IMR-90 (cell line): Measurements from ENCODE around the gene PCED1B. TPM values are rescaled to one million over a fixed set of nuclear protein-coding genes. Genes with fewer than 3 reads are reported as not detected.

Experiments used
- ATAC-seq: fragments of 200-7000 bp; cut with Tn5 transposase; 2 replicates; pipeline ENCODE4 v1.9.1; 2020; ENCODE audit warnings: low read depth, mild to moderate bottlenecking, moderate library complexity
- BruUV-seq: library from RNA; stranded (reverse); fragments of 400-500 nt; replicated peaks from 2 replicates; lab custom pipeline; 2021; lab: Mats Ljungman, UMichigan
- CTCF ChIA-PET: fragments of 300-600 bp; formaldehyde crosslinking; extraction: SDS; loops from one replicate; lab custom pipeline; 2021; ENCODE audit warnings: antibody characterized with exemption; lab: Yijun Ruan, JAX
- POLR2A ChIA-PET: fragments of 300-600 bp; sonication (Branson Sonifier 250); formaldehyde crosslinking; loops from one replicate; lab custom pipeline; 2022; ENCODE audit warnings: antibody characterized with exemption; ENCODE audit not compliant: unreplicated experiment; lab: Charles Lee
- DNase-seq: peaks from one replicate; pipeline ENCODE4 v3.0.0; 2013
- H2AFZ ChIP-seq: replicated peaks from 2 replicates; pipeline ENCODE3; 2013; ENCODE audit warnings: low read length, mild to moderate bottlenecking; ENCODE audit not compliant: poor library complexity
- H2AK5ac ChIP-seq: 2 replicates; pipeline ENCODE4 v1.6.1; 2013; ENCODE audit warnings: low read depth, low read length, inconsistent platforms
- H2AK9ac ChIP-seq: replicated peaks from 2 replicates; pipeline ENCODE3; 2013; ENCODE audit warnings: mild to moderate bottlenecking, low read depth, low read length, moderate library complexity; ENCODE audit not compliant: poor library complexity
- H2BK120ac ChIP-seq: 2 replicates; pipeline ENCODE4 v1.6.1; 2013; ENCODE audit warnings: low read depth, low read length, inconsistent platforms
- H2BK15ac ChIP-seq: 3 replicates; pipeline ENCODE4 v1.6.1; 2013; ENCODE audit warnings: low read depth, low read length, inconsistent platforms
- H2BK20ac ChIP-seq: 2 replicates; pipeline ENCODE4 v1.6.1; 2013; ENCODE audit warnings: low read depth, mild to moderate bottlenecking, inconsistent platforms, low read length, moderate library complexity
- H2BK5ac ChIP-seq: 2 replicates; pipeline ENCODE4 v1.6.1; 2013; ENCODE audit warnings: mild to moderate bottlenecking, low read depth, low read length, inconsistent platforms; ENCODE audit not compliant: poor library complexity, severe bottlenecking
- H3K14ac ChIP-seq: replicated peaks from 2 replicates; pipeline ENCODE4 v1.6.1; 2013; ENCODE audit warnings: low read depth, low read length, inconsistent platforms
- H3K18ac ChIP-seq: 2 replicates; pipeline ENCODE4 v1.6.1; 2013; ENCODE audit warnings: low read depth, low read length, control low read depth
- H3K23ac ChIP-seq: 2 replicates; pipeline ENCODE4 v1.6.1; 2013; ENCODE audit warnings: low read depth, low read length, inconsistent platforms
- H3K27ac ChIP-seq: 2 replicates; pipeline ENCODE4 v1.5.1; 2013; ENCODE audit warnings: mild to moderate bottlenecking, control low read depth, low read length; ENCODE audit not compliant: insufficient read depth
- H3K27me3 ChIP-seq: 2 replicates; pipeline ENCODE4 v1.6.1; 2013; ENCODE audit warnings: low read length; ENCODE audit not compliant: control insufficient read depth, insufficient read depth
- H3K36me3 ChIP-seq: 2 replicates; pipeline ENCODE4 v1.6.1; 2013; ENCODE audit warnings: low read length, mixed read lengths; ENCODE audit not compliant: control insufficient read depth, insufficient read depth
- H3K4ac ChIP-seq: 2 replicates; pipeline ENCODE4 v1.6.1; 2013; ENCODE audit warnings: low read depth, low read length, inconsistent platforms
- H3K4me1 ChIP-seq: 2 replicates; pipeline ENCODE4 v1.6.1; 2013; ENCODE audit warnings: low read length, mixed read lengths; ENCODE audit not compliant: control insufficient read depth, insufficient read depth
- H3K4me2 ChIP-seq: 2 replicates; pipeline ENCODE4 v1.6.1; 2013; ENCODE audit warnings: low read depth, mild to moderate bottlenecking, control low read depth, low read length, moderate library complexity
- H3K4me3 ChIP-seq: 2 replicates; pipeline ENCODE4 v1.5.1; 2013; ENCODE audit warnings: low read depth, mild to moderate bottlenecking, control low read depth, low read length, moderate library complexity; ENCODE audit not compliant: insufficient read depth
- H3K56ac ChIP-seq: 2 replicates; pipeline ENCODE4 v1.6.1; 2013; ENCODE audit warnings: low read length, inconsistent platforms; ENCODE audit not compliant: insufficient read depth; ENCODE audit errors: extremely low read depth
- H3K79me1 ChIP-seq, 2 experiments: 2 replicates each; pipeline ENCODE4 v1.6.1; 2013; ENCODE audit warnings: low read length in 2 of 2, inconsistent platforms in 1 of 2, low read depth in 1 of 2
- H3K9ac ChIP-seq: 2 replicates; pipeline ENCODE4 v1.6.1; 2013; ENCODE audit warnings: low read depth, low read length, control low read depth
- H3K9me1 ChIP-seq: 2 replicates; pipeline ENCODE4 v1.6.1; 2013; ENCODE audit warnings: low read length, inconsistent platforms; ENCODE audit not compliant: insufficient read depth
- H3K9me3 ChIP-seq: 2 replicates; pipeline ENCODE4 v1.6.1; 2013; ENCODE audit warnings: low read length; ENCODE audit not compliant: control insufficient read depth, insufficient read depth
- H4K20me1 ChIP-seq: 2 replicates; pipeline ENCODE4 v1.6.1; 2013; ENCODE audit warnings: low read length, inconsistent platforms; ENCODE audit not compliant: insufficient read depth
- H4K5ac ChIP-seq: 2 replicates; pipeline ENCODE4 v1.6.1; 2013; ENCODE audit warnings: mild to moderate bottlenecking, low read depth, low read length, control low read depth
- H4K8ac ChIP-seq, 2 experiments: 2 replicates each; pipeline ENCODE4 v1.6.1; 2013; ENCODE audit warnings: low read depth in 2 of 2, low read length in 2 of 2, control low read depth in 1 of 2, inconsistent platforms in 1 of 2
- H4K91ac ChIP-seq: 2 replicates; pipeline ENCODE4 v1.6.1; 2013; ENCODE audit warnings: low read depth, low read length, inconsistent platforms; ENCODE audit not compliant: insufficient read depth
- BHLHE40 ChIP-seq: fragments of 150-350 bp; IDR thresholded peaks from 2 replicates; pipeline ENCODE4 v1.6.1; 2016; ENCODE audit warnings: mild to moderate bottlenecking, low read depth, low read length
- FOS ChIP-seq: fragments of 150-350 bp; IDR thresholded peaks from 2 replicates; pipeline ENCODE4 v1.6.1; 2016; ENCODE audit warnings: low read depth, low read length
- MAFK ChIP-seq: IDR thresholded peaks from 2 replicates; pipeline ENCODE4 v1.6.1; 2012; ENCODE audit warnings: low read depth, low read length, improper control_type of control experiment
- MAZ ChIP-seq: IDR thresholded peaks from 2 replicates; pipeline ENCODE4 v1.6.1; 2012; ENCODE audit warnings: low read depth, mild to moderate bottlenecking, low read length, improper control_type of control experiment, moderate library complexity, borderline replicate concordance
- MXI1 ChIP-seq: IDR thresholded peaks from 2 replicates; pipeline ENCODE4 v1.6.1; 2012; ENCODE audit warnings: low read depth, mild to moderate bottlenecking, low read length, moderate library complexity, borderline replicate concordance
- NFE2L2 ChIP-seq: fragments of 150-350 bp; IDR thresholded peaks from 2 replicates; pipeline ENCODE4 v1.6.1; 2016; ENCODE audit warnings: low read depth, mild to moderate bottlenecking, low read length
- RCOR1 ChIP-seq: IDR thresholded peaks from 2 replicates; pipeline ENCODE4 v1.6.1; 2012; ENCODE audit warnings: mild to moderate bottlenecking, low read length, improper control_type of control experiment; ENCODE audit not compliant: insufficient replicate concordance
- RFX5 ChIP-seq: IDR thresholded peaks from 2 replicates; pipeline ENCODE4 v1.8.0; 2012; ENCODE audit warnings: low read depth, mild to moderate bottlenecking, low read length, moderate library complexity
- dilution Hi-C: fragments of 300-500 bp; cut with HindIII; formaldehyde crosslinking; loops from one replicate; pipeline ENCODE4 v1.14.3; 2018; ENCODE audit warnings: low sequenced_read_pairs; ENCODE audit not compliant: unreplicated experiment
- in situ Hi-C: fragments of 300-500 bp; cut with MboI; formaldehyde crosslinking; loops from 3 replicates; pipeline ENCODE4 v1.14.3; 2019; ENCODE audit warnings: low sequenced_read_pairs, inconsistent platforms, mixed read lengths
- intact Hi-C: fragments of 100-400 bp; cut with micrococcal nuclease; formaldehyde crosslinking; loops from 2 replicates; pipeline ENCODE4 v1.10.0; 2022
- polyA plus RNA-seq, 3 experiments: library from polyadenylated mRNA; depleted of rRNA; stranded (reverse); fragments of >200 nt; gene quantifications; 2 replicates each; pipeline ENCODE4 v1.2.3, GENCODE V29; 2012; ENCODE audit warnings: low replicate concordance in 1 of 3
- total RNA-seq: library from RNA; depleted of rRNA; stranded (reverse); fragments of >200 nt; gene quantifications from 2 replicates; pipeline ENCODE4 v1.2.3, GENCODE V29; 2012

Gene PCED1B
- total and polyA plus RNA-seq, 2 of the 4 experiments (the other 2 are of a cell fraction) = 0.36 to 2.6 TPM

- ChIA-PET POLR2A (no interaction called here), CTCF (interaction anchor here (1.6 kb wide), 1 partner anchor 17 kb away, joined by 3 read pairs; no protein-coding TSS in a partner anchor)
- H2BK5ac ChIP-seq = no peak overlapping the region
- H2AFZ ChIP-seq = no peak overlapping the region
- in situ Hi-C loops = no loop called here
- no peaks in the 10 kb centered on the region for H3K4me1 ChIP-seq
- H3K79me1 ChIP-seq = no peaks in the 10 kb centered on the region
- no peaks in the 10 kb centered on the region for H3K9me1 ChIP-seq
- H3K18ac ChIP-seq = no peak overlapping the region
- no peak overlapping the region for H3K23ac ChIP-seq
- no peaks in the 10 kb centered on the region for H3K27me3 ChIP-seq
- intact Hi-C loops = no loop called here
- H4K5ac ChIP-seq = no peak overlapping the region
- H3K56ac ChIP-seq = no peak overlapping the region
- H4K91ac ChIP-seq = no peak overlapping the region
- no peaks in the 10 kb centered on the region for H3K36me3 ChIP-seq
- no peak overlapping the region for H2AK9ac ChIP-seq
- no peaks in the 10 kb centered on the region for H4K20me1 ChIP-seq
- dilution Hi-C loops = no loop called here
- no peak overlapping the region for H2AK5ac ChIP-seq
- peaks cover 14% of the 10 kb centered on the region for H3K9me3 ChIP-seq
- no peak overlapping the region for H3K14ac ChIP-seq
- TF ChIP-seq MAFK (no peak), BHLHE40 (no peak), FOS (no peak), RFX5 (no peak), MXI1 (no peak), RCOR1 (no peak), NFE2L2 (no peak), MAZ (no peak)
- no peak for ATAC-seq
- no peak overlapping the region for H3K4me3 ChIP-seq
- no peak overlapping the region for H3K9ac ChIP-seq
- no peak overlapping the region for H3K4ac ChIP-seq
- no peak overlapping the region for H3K27ac ChIP-seq
- no peak overlapping the region for H2BK15ac ChIP-seq
- H3K4me2 ChIP-seq = no peak overlapping the region
- BruUV-seq = no TSS peak
- H4K8ac ChIP-seq = no peak overlapping the region
- no peak for DNase-seq
- H2BK120ac ChIP-seq = no peak overlapping the region
- no peak overlapping the region for H2BK20ac ChIP-seq
Observed at GRCh38 chr12:47053961-47054360, 25.5 kb upstream of the PCED1B start.
